ENCODE results near the gene TCERG1L.
"Not testable (repeated sequence)": the region's sequence is repeated elsewhere in the genome, so short reads cannot be mapped to it uniquely, and the experiment has no call there.

Gene TCERG1L

DNA sequence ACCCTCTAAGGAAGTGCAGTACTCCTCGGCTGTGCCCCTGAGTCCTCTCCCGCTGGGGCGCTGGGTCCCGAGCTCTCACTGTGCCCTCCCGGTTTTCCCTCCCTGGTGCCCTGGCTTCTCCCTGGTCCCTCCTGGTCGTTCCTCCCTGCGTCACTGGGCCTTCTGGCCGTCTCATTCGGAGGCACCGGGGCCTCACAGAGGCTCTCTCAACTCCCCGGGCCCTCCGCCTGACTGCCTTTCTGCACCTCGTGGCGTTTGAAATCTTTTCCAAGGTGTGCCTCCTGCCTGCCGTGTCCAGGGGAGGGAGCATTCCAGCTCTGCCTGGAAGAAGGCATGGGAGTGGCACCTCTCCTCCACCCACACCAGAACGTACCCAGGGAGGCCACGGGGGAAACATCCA is 174.3 kb downstream of the TCERG1L start:
- FAIRE-seq = no peak

DNA sequence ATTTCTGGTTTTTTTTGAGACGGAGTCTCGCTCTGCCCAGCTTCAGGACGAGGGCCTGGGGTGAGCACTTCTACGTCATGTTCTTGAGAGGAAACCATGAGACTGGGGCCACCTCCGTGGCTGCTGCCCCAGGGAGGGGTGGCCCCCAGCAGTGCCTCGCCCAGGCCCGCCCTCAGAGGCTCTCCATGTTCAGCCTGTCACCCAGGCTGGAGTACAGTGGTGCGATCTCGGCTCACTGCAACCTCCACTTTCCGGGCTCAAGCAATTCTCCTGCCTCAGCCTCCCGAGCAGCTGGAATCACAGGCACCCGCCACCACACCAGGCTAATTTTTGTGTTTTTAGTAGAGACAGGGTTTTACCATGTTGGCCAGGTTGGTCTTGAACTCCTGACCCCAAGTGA is 175.2 kb downstream of the TCERG1L start:
- FAIRE-seq = not testable (repeated sequence)

DNA sequence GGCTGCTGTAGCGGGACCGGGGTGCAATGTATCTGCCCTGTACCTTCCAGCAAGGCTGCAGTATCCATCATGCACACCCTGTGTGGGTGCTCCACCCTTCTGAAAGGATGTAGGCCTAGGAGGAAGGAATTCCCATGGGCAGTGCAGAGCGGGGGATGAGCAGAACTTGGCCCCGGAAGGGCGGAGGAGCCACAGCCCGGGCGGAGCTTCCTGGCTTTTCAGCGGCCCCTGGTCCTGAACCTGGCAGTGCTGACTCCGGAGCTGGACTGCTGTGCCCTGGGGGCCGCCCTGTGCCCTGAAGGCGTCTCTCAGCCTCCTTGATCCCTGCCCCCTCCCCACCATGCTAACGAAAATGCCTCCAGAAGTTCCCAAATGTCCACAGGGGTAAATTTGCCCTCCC is 175.8 kb downstream of the TCERG1L start:
- no peak for FAIRE-seq

DNA sequence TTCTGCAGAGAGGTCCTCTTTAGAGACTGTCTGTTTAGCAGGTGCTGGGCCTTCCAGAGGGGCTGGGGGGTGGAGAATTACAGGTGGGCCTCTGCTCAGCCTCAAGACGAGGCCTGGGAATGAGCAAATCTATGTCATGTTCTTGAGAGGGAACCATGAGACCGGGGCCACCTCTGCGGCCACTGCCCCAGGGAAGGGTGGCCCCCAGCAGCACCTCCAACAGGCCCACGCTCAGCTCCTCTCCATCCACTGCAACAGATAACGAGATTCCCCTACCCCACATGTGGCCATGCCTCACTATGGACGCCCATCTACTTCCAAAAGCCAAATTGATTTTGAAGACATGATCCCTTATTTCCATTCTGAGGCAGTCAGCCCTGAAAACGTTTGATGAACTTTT is 176.9 kb downstream of the TCERG1L start:
- no peak for FAIRE-seq

DNA sequence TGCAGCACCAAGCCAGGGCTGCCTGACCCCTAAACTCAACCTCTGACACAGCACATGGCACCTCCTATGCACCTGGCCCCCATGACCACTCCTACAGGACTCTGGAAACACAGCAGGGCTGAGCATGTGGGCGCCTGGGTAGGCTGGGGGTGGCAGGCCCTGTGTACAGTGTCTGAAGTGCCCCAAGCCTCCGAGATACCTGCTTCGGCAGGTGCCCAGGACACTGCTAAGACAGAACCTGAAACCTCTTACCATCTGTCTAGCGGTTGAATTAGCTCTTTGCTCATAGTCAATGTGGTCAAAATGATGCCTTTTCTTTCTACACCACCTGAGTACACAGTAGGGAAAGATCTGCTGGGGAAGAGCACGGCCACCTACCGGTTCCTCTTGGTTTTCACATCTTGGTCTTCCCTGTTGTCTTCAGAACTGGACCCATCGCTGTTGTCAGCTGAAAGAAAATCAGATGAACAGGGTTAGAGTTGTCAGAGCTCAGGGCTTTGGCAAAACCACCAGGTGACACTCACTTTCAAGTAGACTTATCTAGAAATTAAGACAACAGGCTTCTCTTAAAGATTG is 177.4 kb downstream of the TCERG1L start:
- no peak for FAIRE-seq

DNA sequence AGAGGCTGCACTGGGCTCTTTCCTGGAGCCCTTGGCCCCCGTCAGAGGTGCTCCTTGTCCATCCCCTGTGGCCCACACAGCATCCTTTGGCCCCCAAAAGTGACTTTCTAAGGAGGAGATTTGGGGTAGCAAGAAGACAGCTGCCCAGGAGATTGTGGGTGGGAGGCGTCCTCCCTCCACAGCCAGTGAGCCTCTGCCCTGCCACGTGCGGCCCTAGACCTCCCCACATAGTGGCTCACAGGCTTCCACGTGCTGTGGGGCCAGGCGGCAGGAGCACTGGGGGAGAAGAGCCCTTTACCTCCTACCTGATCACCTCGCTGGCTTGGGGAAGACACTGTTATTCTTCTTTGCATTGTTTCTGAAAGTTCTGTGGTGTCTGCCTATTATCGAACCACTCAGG is 178.8 kb downstream of the TCERG1L start:
- no peak for FAIRE-seq

DNA sequence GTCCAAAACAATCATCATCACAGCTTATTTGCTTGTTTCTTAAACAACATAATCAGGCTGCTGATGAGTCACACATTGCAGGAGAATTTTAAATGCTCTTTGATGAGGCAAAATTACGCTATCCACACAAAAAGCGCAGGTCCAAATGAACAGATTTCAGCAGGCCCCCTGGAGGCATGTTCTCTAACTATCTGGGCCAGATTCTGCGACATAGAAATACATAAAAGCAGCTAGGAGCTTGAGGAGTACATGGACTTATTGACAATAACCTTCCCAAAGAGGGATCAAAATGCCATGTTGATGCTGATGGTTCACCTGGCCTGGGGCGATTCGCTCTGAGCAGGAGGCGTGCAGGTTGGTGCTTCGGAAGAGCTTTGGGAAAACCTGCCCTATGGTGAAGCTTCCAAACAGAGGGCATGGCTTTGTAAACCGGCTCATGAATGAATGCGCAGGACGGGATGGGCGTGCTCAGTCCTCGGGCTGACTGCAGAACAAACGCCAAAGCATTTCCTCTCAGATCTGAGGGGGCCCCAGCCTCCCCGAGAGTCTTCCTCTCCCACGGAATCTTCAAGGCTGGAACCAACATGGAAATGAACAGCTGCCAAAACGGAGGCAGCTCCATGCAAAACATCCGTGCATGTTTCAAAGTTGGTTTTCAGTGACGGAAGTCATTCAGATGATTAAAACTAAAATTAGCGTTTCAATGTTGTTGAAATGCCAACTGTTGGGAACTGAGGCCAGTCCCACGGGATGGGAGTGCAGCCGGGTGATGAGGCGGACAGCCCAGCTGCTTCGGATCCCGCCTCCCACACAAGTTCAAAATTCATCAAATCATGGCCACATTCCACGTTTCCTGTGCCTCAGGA is 179.6 kb downstream of the TCERG1L start:
- no peak for FAIRE-seq

DNA sequence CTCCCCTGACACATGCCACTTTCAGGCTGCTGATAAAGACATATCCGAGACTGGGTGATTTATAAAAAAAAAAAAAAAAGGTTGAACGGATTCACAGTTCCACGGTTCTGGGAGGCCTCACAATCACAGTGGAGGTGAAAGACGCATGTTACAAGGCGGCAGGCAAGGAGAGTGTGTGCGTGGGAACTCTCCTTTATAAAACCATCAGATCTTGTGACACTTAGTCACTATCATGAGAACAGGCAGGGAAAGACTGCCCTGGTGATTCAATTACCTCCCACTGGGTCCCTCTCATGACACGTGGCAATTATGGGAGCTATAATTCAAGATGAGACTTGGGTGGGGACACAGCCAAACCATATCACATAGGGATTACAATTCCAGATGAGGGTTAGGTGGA is 181.5 kb downstream of the TCERG1L start:
- FAIRE-seq = no peak

DNA sequence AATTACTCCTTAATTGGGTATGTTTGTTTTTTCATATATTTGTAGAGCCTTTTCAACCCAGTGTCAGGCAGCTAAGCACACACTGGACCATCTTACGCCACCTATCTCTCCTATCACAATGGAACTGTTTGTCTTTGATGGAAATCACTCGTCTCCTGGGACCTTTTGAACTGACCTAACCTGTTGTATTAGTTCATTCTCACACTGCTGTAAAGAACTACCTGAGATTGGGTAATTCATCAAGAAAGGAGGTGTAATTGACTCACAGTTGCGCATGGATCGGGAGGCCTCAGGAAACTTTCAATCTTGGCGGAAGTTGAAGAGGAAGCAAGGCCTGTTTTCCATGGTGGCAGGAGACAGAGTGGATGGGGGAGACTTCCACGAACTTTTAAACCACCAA is 182.0 kb downstream of the TCERG1L start:
- no peak for FAIRE-seq

DNA sequence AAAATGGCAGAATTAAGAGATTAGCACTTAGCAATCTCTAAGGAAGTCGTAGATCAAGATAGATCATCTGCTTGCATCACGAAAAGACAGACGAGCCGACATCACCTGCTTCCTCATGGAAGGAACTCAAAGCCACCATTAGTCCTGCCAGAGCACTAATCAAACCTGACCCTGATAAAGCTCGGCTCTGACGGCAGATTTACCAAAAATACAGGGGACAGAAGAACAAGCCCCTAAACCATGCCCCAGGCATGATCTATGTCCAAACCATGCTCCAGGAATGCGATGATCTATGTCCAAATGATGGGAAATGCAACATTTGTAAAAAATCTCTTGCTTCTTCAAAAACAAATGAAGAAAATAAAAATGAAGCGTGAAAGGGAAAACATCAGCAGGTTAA is 182.8 kb downstream of the TCERG1L start:
- FAIRE-seq = no peak

DNA sequence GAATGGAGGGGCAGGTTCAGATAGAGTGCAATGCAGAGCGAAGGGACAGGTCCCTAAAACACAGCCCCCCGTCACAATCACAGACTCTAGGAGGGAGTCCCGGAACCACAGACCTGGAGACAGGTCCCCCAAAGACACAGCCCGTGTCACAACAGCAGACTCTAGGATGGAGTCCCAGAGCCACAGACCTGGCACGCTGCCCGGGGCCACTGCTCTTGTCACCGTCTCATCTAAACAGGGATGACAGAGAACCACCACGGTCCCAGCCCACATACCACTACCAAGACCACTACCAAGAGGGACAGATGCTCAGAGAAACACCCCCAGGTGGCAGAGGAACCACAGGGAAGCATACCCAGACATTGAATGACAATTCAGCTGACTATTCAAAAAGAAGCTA is 183.9 kb downstream of the TCERG1L start:
- no peak for FAIRE-seq

DNA sequence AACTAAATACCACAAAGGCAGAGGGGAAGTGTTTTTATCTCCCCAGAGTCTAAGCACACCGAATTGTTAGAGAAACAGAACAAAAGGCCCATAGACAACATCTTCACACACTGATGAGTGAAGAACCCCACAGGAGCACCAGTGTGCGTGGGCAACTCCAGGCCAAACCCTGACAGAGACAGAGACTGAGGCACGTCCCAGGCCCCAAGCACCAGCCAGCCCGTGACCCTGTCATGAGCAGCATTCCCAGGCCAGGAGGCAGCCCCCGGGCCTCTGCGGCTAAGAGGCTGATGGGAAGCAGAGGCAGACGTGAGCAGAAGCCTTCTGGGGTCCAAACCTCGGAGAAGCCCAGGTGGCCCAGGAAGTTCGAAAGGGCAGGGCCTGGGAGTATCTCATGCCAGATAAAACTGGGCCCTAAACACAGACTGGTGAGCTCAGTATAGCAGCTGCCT is 184.4 kb downstream of the TCERG1L start:
- no peak for FAIRE-seq

DNA sequence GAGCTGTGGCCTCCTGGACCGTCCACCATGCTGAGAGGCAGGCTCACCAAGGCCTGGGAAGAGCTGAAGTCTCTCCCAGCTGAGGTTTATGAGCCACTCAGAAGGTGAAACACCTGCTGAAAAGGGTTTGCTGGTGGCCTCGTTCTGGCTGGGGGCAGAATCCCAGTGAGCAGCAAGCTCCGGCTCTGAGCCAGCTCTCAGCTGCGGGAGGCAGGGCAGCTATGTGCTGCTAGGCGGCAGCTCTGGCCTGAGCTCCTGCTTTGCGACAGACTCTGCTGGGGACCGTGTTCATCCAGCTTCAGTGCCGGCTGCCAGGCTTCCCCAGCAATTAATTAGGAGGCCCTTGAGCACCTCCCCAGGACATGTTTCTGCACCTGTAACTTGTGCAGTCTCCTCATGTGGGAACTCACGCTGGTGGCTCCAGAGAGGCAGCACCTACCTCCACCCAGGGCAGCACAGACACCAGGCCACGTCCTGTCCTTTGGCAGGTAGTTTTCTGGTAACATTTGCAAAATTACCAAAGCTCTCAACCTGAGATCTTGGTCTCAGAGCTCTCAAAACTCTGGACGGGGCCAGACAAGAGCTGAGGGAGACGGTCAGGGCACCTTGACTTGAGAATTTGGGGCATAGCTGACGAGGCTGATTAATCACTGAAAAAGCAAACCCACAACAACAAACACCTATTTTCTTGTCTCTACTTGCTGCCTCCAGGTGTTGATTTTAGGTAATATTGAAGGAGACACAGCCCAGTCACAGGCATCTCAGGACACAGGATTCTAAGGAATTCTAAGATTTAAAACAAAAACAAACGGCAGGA is 185.0 kb downstream of the TCERG1L start:
- no peak for FAIRE-seq

DNA sequence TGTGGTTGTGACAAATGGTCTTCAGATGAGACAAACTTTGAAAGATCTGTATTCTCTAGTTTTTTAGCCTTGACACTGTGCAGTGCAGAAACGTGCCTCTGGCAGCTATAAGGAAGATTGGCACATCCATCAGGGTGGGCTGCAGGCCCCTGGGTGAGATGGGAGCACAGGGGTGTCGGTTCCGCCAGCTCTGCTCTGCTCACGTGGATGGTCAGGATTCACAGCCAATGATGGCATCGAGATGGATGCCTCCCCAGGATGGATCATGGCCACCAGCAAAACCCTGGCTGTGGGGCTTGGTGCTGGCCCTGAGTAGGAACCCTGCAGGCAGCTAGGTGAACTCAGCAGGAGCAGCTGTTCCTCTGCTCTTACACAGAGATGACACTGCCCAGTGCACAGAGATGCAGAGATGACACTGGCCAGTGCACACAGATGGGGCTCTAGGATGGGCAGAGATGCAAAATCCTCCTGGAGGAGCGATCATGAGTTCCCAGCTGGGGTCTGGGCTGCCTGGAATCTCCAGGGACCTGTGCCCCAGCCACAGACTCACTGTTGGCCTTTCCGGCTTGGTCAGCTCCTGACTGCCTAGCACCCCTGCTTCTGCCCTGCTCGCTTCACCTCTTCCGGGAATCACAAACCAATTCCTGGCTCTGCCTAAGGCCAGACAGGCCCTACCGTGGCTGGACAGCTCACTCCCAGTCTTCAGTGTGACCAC is 185.9 kb downstream of the TCERG1L start:
- FAIRE-seq = no peak

DNA sequence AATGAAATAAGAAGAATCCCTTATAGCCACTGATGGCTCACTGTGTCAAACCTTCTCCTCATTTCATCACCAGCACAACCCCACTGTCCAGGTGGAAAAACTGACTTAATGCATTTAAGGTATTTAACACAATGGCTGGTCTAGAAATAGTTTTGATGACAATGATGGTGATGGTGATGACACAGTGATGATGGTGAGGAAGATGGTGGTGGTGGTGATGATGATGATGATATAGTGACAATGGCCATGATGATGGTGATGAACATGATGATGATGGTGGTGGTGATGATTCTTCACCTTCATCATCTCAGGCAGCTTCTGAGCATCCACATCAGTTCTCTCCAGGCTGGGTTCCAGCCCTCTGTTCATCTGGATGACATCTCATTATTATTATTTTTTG is 186.6 kb downstream of the TCERG1L start:
- FAIRE-seq = no peak

DNA sequence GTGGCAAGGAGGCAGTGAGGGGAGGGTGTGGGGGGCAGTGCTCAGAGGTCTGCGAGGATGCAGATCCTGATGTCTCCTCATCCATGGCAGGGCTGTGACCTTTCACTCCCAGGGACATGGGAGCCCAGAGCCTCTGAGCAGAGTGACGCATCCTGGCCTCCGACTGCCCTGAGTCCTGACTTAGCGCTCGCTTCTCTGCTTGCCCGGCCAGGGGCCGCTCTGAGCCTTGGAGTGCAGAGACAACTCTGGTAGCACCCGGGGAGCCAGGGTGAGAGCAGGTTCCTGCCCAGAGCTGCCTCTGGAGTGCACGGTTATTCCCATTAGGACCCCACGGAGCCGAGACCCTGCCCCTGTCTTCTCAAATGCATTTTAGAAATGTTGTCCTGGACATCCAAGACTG is 188.0 kb downstream of the TCERG1L start:
- no peak for FAIRE-seq

DNA sequence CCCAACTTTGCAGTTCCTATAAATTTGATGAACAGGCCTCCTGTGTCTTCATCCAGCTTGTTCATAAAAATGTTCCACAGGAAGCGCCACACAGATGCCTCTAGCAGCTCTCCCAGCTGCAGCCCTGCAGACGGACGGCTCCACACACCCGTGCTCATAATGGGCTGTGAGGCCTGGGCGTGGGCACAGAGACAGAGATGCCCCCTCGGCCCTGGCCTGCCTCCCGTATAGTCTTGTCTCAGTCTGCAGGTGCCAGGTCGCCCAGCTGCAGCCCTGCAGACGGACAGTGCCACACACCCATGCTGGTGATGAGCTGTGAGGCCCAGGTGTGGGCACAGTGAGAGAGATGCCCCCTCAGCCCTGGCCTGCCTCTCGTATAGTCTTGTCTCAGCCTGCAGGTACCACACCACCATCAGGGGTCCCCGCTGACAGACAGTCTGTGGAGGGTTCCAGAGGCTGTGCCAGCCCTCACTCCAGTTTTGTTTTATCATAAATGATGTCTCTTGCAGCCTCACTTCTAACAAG is 189.9 kb downstream of the TCERG1L start:
- no peak for FAIRE-seq

DNA sequence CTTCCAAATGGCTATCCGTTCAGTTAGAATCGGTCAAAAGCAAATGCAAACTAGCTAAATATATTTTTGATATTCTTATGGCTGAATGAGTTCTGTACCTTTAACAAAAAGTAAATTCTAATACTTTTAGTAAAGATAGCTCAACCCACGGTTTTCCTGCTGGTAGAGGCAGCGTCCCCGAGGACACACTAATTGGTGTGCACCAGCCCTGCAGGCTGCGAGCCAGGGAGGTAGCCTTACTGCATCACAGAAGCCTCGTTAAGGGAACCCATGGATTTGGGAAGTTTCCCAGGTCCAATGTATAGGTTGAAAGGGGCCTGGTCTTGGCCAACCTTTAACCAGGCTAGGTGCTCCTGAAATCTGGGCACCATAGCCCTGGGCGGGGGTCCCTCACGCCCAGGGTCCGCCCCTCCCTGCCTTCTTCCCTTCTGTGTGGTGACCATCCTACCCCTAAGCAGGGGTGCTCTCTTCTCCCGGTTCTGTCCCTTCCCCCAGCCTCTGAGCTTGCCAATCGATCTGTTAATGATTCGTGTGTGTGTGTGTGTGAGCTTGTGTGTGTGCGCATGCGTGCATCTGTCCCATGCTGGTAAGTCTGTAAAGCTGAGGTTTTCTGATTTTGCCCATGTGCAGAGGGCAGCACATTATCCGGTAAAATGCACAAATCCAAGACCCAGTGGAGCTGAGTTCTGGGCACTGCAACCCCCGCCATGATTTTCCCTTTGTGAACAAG is 191.7 kb downstream of the TCERG1L start:
- no peak for FAIRE-seq

DNA sequence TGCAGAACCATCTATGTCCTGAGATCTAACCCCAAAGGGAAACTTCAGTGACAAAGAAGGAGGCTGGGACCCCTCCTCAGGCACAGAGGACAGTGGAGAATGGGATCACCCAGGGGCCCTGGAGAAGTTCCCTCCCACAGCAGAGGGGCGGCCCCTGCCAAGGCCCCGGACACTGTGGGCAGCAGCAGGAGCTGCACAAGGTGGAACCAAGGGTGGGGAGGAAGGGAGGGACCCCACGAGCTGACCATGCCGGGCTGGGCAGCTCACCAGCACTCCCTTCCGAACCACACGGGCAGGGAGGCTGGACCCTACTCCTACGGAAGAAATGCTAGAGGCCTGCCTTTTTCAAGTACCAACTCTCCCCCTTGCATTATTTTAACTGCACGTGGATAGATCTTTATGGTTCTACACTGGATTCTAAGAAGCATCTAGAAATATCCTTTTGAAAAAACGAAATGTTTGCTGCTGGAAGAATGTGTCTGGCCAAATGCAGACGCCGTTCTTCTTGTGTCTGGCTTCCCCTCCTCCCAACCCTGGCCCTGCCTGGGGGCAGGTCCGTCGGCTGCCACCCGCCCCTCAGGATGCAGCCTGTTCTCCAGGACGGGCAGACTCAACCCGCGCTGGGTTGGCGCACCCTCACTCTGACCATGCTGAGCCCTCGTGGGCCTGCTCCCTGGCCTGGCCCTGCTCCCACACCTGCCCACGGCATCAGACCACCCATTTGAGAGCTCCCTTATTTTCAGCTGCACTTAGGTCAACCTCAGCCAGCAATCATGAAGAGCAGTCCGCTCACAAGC is 193.9 kb downstream of the TCERG1L start:
- FAIRE-seq = no peak

DNA sequence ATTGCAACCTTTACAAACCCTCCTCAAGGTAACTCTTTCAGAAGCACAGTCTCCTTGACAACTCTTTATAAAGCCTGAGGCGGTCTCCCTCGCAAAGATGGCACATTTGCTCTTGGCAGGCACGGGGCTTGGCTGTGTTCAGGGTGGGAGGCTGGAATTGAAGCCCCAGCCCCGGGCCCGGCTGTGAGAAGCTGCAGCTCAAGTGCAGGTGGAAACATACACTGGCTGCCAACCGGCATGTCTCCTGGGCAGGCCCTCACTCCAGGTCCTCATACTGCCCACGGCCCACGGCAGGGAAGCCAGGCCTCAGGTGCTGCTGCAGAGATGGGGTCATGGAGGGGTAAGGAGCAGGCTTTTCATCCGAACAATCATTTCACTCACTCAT is 194.5 kb downstream of the TCERG1L start:
- FAIRE-seq = no peak

All from TTC549 (cell line).